ENCODE results near the gene KCNA1. TPM values are rescaled to one million over a fixed set of nuclear protein-coding genes. Genes with fewer than 3 reads are reported as not detected.
"Not testable (repeated sequence)": the region's sequence is repeated elsewhere in the genome, so short reads cannot be mapped to it uniquely, and the experiment has no call there.

Gene KCNA1
- total RNA-seq, 2 experiments from 2014 or later = not detected

DNA sequence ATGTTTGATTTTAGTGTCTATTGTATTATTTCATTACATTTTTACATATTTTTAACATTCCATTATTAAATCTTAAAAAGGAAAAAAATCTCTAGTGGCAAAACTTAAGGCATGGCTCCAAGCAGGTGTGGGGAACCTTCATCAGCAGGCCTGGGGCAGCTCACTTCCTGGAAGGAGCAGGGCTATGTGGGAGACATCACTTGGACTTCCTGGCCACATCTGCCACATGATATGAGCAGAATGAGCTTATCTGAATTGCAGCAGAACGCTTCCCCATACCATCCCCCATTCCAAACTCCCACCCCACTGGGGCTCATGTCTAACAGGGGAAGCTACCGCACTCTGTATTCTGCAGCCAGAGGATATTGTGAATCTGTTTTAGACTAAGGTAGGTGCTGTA is 35.0 kb upstream of the KCNA1 start:
- no peak for ATAC-seq
- ChIA-PET CTCF (interaction anchor here (0.7 kb wide), 1 partner anchor 19 kb away, joined by 3 read pairs; no protein-coding TSS in a partner anchor), POLR2A (no interaction called here)
- Mint-ChIP-seq H3K36me3 (ENCODE audit: low read depth) (no peaks in the 10 kb centered on the region), H3K4me3 (no peak overlapping the region), H3K27me3 (peaks cover 11% of the 10 kb centered on the region), H3K9me3 (peaks cover 7% of the 10 kb centered on the region), H3K27ac (no peak overlapping the region), H3K4me1 (ENCODE audit: low read depth) (no peaks in the 10 kb centered on the region)
- no peak for DNase-seq
- intact Hi-C loops (cut with micrococcal nuclease) = no loop called here
- TF ChIP-seq, protein P1, sequence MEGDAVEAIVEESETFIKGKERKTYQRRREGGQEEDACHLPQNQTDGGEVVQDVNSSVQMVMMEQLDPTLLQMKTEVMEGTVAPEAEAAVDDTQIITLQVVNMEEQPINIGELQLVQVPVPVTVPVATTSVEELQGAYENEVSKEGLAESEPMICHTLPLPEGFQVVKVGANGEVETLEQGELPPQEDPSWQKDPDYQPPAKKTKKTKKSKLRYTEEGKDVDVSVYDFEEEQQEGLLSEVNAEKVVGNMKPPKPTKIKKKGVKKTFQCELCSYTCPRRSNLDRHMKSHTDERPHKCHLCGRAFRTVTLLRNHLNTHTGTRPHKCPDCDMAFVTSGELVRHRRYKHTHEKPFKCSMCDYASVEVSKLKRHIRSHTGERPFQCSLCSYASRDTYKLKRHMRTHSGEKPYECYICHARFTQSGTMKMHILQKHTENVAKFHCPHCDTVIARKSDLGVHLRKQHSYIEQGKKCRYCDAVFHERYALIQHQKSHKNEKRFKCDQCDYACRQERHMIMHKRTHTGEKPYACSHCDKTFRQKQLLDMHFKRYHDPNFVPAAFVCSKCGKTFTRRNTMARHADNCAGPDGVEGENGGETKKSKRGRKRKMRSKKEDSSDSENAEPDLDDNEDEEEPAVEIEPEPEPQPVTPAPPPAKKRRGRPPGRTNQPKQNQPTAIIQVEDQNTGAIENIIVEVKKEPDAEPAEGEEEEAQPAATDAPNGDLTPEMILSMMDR (IDR thresholded peaks at IDR 0.05) = no peak

DNA sequence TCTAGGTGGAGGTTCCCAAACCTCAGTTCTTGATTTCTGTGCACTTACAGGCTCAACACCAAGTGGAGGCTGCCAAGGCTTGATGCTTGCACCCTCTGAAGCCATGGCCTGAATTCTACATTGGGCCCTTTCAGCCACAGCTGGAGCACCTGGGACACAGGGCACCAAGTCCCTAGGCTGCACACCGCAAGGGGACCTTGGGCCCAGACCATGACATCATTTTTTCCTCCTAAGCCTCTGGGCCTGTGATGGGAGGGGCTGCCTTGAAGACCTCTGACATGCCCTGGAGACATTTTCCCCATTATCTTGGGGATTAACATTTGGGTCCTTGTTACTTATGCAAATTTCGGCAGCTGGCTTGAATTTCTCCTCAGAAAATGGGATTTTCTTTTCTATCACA is 30.2 kb upstream of the KCNA1 start:
- ATAC-seq; H3K36me3 Mint-ChIP-seq (ENCODE audit: low read depth); H3K4me3 Mint-ChIP-seq; POLR2A ChIA-PET; H3K27ac Mint-ChIP-seq; H3K4me1 Mint-ChIP-seq (ENCODE audit: low read depth); intact Hi-C loops (cut with micrococcal nuclease); DNase-seq: not testable (repeated sequence)
- H3K27me3 Mint-ChIP-seq = peaks cover 12% of the 10 kb centered on the region
- CTCF ChIA-PET = interaction anchor here (1.7 kb wide), 1 partner anchor 22 kb away, joined by 5 read pairs; no protein-coding TSS in a partner anchor
- peaks cover 12% of the 10 kb centered on the region for H3K9me3 Mint-ChIP-seq

DNA sequence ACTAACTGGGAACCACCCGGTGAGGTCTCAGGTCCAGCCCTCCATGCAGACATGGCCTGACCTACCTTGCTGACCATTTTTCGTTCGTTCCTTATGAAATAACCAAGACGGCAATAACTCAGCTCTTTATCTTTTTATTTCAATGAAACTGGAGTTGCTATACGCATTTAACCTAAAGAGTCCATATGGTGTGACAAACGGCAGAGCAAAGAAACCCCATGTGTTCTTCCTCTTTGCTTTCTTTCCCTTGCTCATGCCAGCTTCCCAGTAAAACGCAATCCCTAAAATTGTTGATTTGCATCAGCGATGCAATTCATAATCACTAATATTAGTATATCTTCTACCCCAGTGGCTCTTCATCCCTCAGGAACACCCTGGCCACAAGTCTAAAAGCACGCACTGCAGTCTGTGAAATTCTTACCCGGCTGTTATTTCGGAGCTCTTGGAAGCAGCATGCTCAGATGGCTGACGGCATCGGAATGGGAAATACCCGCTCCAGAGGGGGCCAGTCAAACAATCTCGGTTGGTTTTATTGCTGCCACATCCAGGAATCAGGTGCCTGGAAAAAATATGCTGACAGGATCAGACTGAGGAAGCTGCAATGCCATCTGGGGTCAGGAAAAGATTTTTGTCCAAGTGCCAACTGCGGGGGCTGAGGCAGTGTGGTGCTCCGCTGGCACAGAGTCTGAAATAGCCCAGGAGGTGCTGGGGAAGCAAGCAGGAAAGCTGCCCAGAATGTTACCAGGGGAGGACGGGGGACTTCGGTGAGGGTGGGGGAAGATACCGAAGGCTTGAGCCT is 28.2 kb upstream of the KCNA1 start:
- Mint-ChIP-seq H3K4me1 (ENCODE audit: low read depth) (no peaks in the 10 kb centered on the region), H3K27me3 (peaks cover 21% of the 10 kb centered on the region)
- CTCF ChIA-PET = no interaction called here

DNA sequence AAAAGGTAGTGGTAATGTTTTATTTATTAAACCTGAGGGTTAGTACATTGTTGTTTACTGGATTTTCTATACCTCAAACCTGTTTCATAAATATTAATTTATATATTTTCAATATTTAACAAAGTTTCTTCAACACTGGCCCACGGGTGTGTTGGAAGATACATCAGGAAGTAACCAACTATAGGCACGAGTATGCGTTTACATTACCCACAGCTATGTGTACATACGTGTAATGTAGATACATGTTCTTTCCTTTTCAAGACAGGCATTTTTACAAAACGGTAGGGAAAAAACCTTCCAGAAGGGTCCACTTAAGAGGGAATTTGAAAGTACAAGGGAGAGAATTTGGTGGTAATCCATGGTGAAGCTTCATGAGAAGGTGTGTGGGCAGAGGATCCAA is 17.8 kb upstream of the KCNA1 start:
- Mint-ChIP-seq H3K36me3 (ENCODE audit: low read depth) (no peaks in the 10 kb centered on the region), H3K4me3 (no peak overlapping the region), H3K27me3 (peaks cover 25% of the 10 kb centered on the region), H3K9me3 (no peaks in the 10 kb centered on the region), H3K27ac (no peak overlapping the region), H3K4me1 (ENCODE audit: low read depth) (no peaks in the 10 kb centered on the region)
- intact Hi-C loops (cut with micrococcal nuclease) = no loop called here
- POLR2A ChIA-PET = no interaction called here
- CTCF ChIA-PET = interaction anchor here (1.2 kb wide), 1 partner anchor 43 kb away, joined by 3 read pairs; no protein-coding TSS in a partner anchor
- no peak for ATAC-seq
- DNase-seq = no peak
- TF ChIP-seq, protein P1 (IDR thresholded peaks at IDR 0.05) = no peak

More for the DNA sequence above, 28.2 kb upstream of the KCNA1 start:
- H3K27ac Mint-ChIP-seq = no peak overlapping the region
- DNase-seq (no peak), ATAC-seq (no peak)
- intact Hi-C loops (cut with micrococcal nuclease) = no loop called here
- TF ChIP-seq, protein P1 (IDR thresholded peaks at IDR 0.05) = no peak
- POLR2A ChIA-PET = no interaction called here
- peaks cover 12% of the 10 kb centered on the region for H3K9me3 Mint-ChIP-seq
- no peaks in the 10 kb centered on the region for H3K36me3 Mint-ChIP-seq (ENCODE audit: low read depth)
- no peak overlapping the region for H3K4me3 Mint-ChIP-seq

DNA sequence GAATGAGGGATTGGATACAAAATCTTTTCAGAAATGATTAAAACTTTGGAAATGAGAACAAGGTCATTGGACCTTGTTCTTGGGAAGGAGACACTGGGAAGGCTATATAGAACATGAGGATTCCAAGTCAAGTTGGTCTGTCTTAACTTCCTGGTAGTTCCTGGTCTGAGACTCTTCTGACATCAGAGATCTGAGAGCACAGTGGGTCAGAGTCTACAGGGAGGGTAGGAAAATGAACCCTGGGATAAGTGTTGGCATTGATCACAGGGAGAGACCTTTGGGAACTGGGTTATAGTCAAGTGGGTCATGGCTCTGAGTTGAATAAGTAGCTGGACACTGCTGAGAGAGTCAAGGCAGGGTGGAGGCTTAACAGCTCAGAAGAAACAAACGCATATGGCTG is 17.3 kb upstream of the KCNA1 start:
- intact Hi-C loops (cut with micrococcal nuclease) = no loop called here
- Mint-ChIP-seq H3K4me3 (no peak overlapping the region), H3K27me3 (peaks cover 24% of the 10 kb centered on the region), H3K36me3 (ENCODE audit: low read depth) (no peaks in the 10 kb centered on the region), H3K27ac (no peak overlapping the region), H3K4me1 (ENCODE audit: low read depth) (no peaks in the 10 kb centered on the region), H3K9me3 (no peaks in the 10 kb centered on the region)
- ATAC-seq = no peak
- DNase-seq = no peak
- TF ChIP-seq, protein P1 (IDR thresholded peaks at IDR 0.05) = no peak
- ChIA-PET CTCF (no interaction called here), POLR2A (no interaction called here)
